Right lobe of liver (tissue), 4 donors: ENCODE measurements around the gene USP19.

Source experiments
- CTCF ChIP-seq, 4 donors: fragments of 200-600 bp in 3 of 4; fragments of 450-650 bp in 1 of 4; IDR thresholded peaks; one replicate each; pipeline versions ENCODE4 v1.5.1 to v1.8.0; 2016 to 2022; ENCODE audit warnings: antibody characterized with exemption in 4 of 4, mild to moderate bottlenecking in 2 of 4
- POLR2A ChIP-seq: fragments of 450-650 bp; IDR thresholded peaks from one replicate; pipeline ENCODE4 v1.6.1; 2017; ENCODE audit warnings: antibody characterized with exemption, mild to moderate bottlenecking
- donor health status: DM: no; HTN: no; CAD: no.
- donor health status: DM: no; HTN: no; CAD: no.
- donor health status: DM: no; HTN: yes; CAD: no.

- TF ChIP-seq CTCF (IDR thresholded peaks at IDR 0.05) = no peak
- no peak for TF ChIP-seq POLR2A
Measured at GRCh38 chr3:49079270-49079669, 41.4 kb downstream of the USP19 start.
